ENCODE results near the gene ALG14. TPM values are rescaled to one million over a fixed set of nuclear protein-coding genes. Genes with fewer than 3 reads are reported as not detected.
"Not testable (repeated sequence)": the region's sequence is repeated elsewhere in the genome, so short reads cannot be mapped to it uniquely, and the experiment has no call there.

The ALG14 gene
- total and polyA plus RNA-seq, 8 donors, result 1.1 to 6.2 (median 5.6) TPM

- TF ChIP-seq CTCF (IDR thresholded peaks at IDR 0.05), result no peak
- Histone ChIP-seq H3K4me3 (no peak overlapping the region), H3K9me3 (no peaks in the 10 kb centered on the region), H3K27ac (peak overlapping the region in 1 of 4 donors; percentile 12), H3K27me3 (no peaks in the 10 kb centered on the region), H3K4me1 (peaks cover 12 to 30% (median 24%) of the 10 kb centered on the region in 3 donors), H3K36me3 (no peaks in the 10 kb centered on the region)
- FAIRE-seq (no peak), DNase-seq (no peak), ATAC-seq (no peak)
- intact Hi-C loops (cut with DNase I), result no loop called here
- 62 to 74% methylated on average over 1 of the region's 1 CpG for WGBS, 2 donors
Measured at GRCh38 chr1:94947437-94947836, 125.3 kb downstream of the ALG14 start.

- no peak for DNase-seq
- no peak for TF ChIP-seq CTCF (IDR thresholded peaks at IDR 0.05)
- Histone ChIP-seq H3K36me3 (no peaks in the 10 kb centered on the region), H3K4me1 (peaks cover 12 to 31% (median 29%) of the 10 kb centered on the region in 3 donors), H3K4me3 (no peak overlapping the region), H3K9me3 (no peaks in the 10 kb centered on the region), H3K27me3 (no peaks in the 10 kb centered on the region), H3K27ac (no peak overlapping the region)
- intact Hi-C loops (cut with DNase I), result no loop called here
- no peak for ATAC-seq
- FAIRE-seq, result no peak
- 28 to 47% methylated on average over 3 of the region's 3 CpGs for WGBS, 2 donors
Measured at GRCh38 chr1:94946886-94947285, 125.9 kb downstream of the ALG14 start.

GRCh38 chr1:94942171-94943128 is 130.3 kb downstream of the ALG14 start:
- ATAC-seq (peak; percentile 95 to 98 (median 96)), DNase-seq (no peak), FAIRE-seq (no peak)
- Histone ChIP-seq H3K27ac (peak overlapping the region in 2 of 4 donors; percentile 62 to 66), H3K9me3 (no peaks in the 10 kb centered on the region), H3K4me1 (peaks cover 0 to 27% (median 21%) of the 10 kb centered on the region in 3 donors), H3K27me3 (no peaks in the 10 kb centered on the region), H3K4me3 (no peak overlapping the region), H3K36me3 (no peaks in the 10 kb centered on the region)
- intact Hi-C loops (cut with DNase I), result no loop called here
- TF ChIP-seq CTCF (IDR thresholded peaks at IDR 0.05), result no peak
- WGBS, 2 donors, result 18 to 19% methylated on average over 8 of the region's 8 CpGs

GRCh38 chr1:94941480-94941879 is 131.3 kb downstream of the ALG14 start:
- 91 to 100% methylated on average over 1 of the region's 1 CpG for WGBS, 2 donors
- H3K27me3 ChIP-seq; intact Hi-C loops (cut with DNase I); H3K4me3 ChIP-seq; DNase-seq; FAIRE-seq; H3K36me3 ChIP-seq; H3K9me3 ChIP-seq: not testable (repeated sequence)
- H3K4me1 ChIP-seq, result peaks cover 0 to 21% (median 17%) of the 10 kb centered on the region in 3 donors
- peak in 1 of 4 donors; percentile 13 for ATAC-seq
- peak overlapping the region in 3 of 4 donors; percentile 11 to 66 (median 62) for H3K27ac ChIP-seq

GRCh38 chr1:94940738-94941137 is 132.0 kb downstream of the ALG14 start:
- intact Hi-C loops (cut with DNase I), result no loop called here
- Histone ChIP-seq H3K27ac (no peak overlapping the region), H3K27me3 (no peaks in the 10 kb centered on the region), H3K9me3 (no peaks in the 10 kb centered on the region), H3K4me3 (no peak overlapping the region), H3K4me1 (peaks cover 0 to 21% (median 16%) of the 10 kb centered on the region in 3 donors), H3K36me3 (no peaks in the 10 kb centered on the region)
- no peak for FAIRE-seq
- DNase-seq, result no peak
- TF ChIP-seq CTCF (IDR thresholded peaks at IDR 0.05), result no peak
- WGBS, 2 donors, result 91 to 95% methylated on average over 3 of the region's 3 CpGs
- no peak for ATAC-seq
